Breast epithelium (tissue), 3 donors: ENCODE data around the gene TIGD2.

Experiments
- POLR2A ChIP-seq: fragments of 450-650 bp; IDR thresholded peaks from one replicate; pipeline ENCODE4 v1.6.1; 2016; ENCODE audit warnings: antibody characterized with exemption, mild to moderate bottlenecking, moderate library complexity
- TF ChIP-seq, protein P1 (sequence below), 3 donors: fragments of 450-650 bp; IDR thresholded peaks; one replicate each; pipeline ENCODE4 v1.5.1; 2016 to 2017; ENCODE audit warnings: antibody characterized with exemption in 3 of 3, mild to moderate bottlenecking in 3 of 3, moderate library complexity in 3 of 3

DNA sequence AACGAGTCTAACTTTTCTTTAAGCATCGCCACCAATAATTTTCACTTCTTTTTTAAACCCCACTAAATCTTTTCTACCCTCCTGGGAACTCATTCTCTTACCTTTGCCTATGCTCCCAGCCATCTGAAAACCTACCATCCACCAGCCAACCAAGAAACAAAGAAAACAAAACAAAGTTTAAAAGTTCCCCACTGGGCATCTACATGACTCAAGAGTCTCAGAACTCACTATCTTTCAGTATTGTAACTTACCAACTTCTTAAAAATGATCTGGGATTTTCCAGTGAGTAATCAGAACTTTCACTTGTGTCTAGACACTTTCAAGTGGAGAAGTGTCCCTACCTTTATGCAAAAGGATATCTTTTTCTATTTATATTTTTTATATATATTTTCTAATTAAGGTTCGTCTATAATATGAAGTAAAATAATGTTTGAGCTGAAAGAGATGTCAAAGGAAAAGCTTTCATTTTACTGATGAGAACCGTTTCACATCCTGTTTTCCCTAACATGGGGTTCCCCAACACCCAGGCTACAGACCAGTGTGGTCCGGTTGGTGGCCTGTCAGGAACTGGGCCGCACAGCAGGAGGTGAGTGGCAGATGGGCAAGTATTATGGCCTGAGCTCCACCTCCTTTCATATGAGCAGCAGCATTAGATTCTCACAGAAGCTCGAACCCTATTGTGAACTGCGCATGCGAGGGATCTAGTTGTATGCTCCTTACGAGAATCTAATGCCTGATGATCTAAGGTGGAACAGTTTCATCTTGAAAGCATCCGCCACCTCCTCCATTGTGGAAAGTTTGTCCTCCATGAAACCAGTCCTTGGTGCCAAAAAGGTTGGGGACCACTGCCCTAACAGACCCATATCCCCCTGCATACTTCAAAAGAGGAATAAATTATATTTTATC lies 9.8 kb upstream of the TIGD2 start:
- no peak for TF ChIP-seq POLR2A
- TF ChIP-seq, protein P1, sequence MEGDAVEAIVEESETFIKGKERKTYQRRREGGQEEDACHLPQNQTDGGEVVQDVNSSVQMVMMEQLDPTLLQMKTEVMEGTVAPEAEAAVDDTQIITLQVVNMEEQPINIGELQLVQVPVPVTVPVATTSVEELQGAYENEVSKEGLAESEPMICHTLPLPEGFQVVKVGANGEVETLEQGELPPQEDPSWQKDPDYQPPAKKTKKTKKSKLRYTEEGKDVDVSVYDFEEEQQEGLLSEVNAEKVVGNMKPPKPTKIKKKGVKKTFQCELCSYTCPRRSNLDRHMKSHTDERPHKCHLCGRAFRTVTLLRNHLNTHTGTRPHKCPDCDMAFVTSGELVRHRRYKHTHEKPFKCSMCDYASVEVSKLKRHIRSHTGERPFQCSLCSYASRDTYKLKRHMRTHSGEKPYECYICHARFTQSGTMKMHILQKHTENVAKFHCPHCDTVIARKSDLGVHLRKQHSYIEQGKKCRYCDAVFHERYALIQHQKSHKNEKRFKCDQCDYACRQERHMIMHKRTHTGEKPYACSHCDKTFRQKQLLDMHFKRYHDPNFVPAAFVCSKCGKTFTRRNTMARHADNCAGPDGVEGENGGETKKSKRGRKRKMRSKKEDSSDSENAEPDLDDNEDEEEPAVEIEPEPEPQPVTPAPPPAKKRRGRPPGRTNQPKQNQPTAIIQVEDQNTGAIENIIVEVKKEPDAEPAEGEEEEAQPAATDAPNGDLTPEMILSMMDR (IDR thresholded peaks at IDR 0.05): no peak
